HUES6 (cell line): ENCODE results near the gene RFXANK.
"Not testable (repeated sequence)": the region's sequence is repeated elsewhere in the genome, so short reads cannot be mapped to it uniquely, and the experiment has no call there.

Experiments used
- H3K27ac ChIP-seq: 2 replicates; pipeline ENCODE4 v1.7.0; 2013; ENCODE audit warnings: low read depth, mild to moderate bottlenecking, low read length, inconsistent platforms
- H3K27me3 ChIP-seq: 2 replicates; pipeline ENCODE4 v1.6.1; 2013; ENCODE audit warnings: low read length; ENCODE audit not compliant: control insufficient read depth, insufficient read depth
- H3K36me3 ChIP-seq: 2 replicates; pipeline ENCODE4 v1.6.1; 2013; ENCODE audit warnings: low read length; ENCODE audit not compliant: control insufficient read depth, insufficient read depth
- H3K4me1 ChIP-seq: 2 replicates; pipeline ENCODE4 v1.6.1; 2013; ENCODE audit warnings: low read length; ENCODE audit not compliant: control insufficient read depth, insufficient read depth
- H3K4me3 ChIP-seq: 2 replicates; pipeline ENCODE4 v1.5.1; 2013; ENCODE audit warnings: low read depth, low read length
- H3K9ac ChIP-seq: one replicate; pipeline ENCODE4 v1.6.1; 2013; ENCODE audit warnings: mild to moderate bottlenecking, low read length
- H3K9me3 ChIP-seq: 2 replicates; pipeline ENCODE4 v1.6.1; 2013; ENCODE audit warnings: low read depth, low read length; ENCODE audit not compliant: control insufficient read depth, insufficient read depth

Gene RFXANK

GRCh38 chr19:19192078-19192882, at the start of gene RFXANK, which contains the start of gene BORCS8:
TSS of gene RFXANK (plus strand) at chr19:19192258. CDS start at chr19:19193947, 1,689 bp downstream.
TSS of gene BORCS8 (minus strand) at chr19:19192152. CDS start at chr19:19192117, 35 bp downstream.
- H3K9me3 ChIP-seq: no peaks in the 10 kb centered on the region
- peak within 1 kb of the TSS; percentile 91 for H3K9ac ChIP-seq
- peak within 1 kb of the TSS; percentile 92 for H3K27ac ChIP-seq
- H3K27me3 ChIP-seq: no peaks in the 10 kb centered on the region
- H3K4me1 ChIP-seq: 0 out of 2 replicates have a peak, but pooled peaks cover 3% of the 10 kb centered on the region
- H3K4me3 ChIP-seq: peak within 1 kb of the TSS; percentile 92
- peaks cover 6% of the 10 kb centered on the region for H3K36me3 ChIP-seq

- Histone ChIP-seq H3K27ac (no peak overlapping the region), H3K36me3 (no peaks in the 10 kb centered on the region), H3K4me1 (no peaks in the 10 kb centered on the region; the same call in 1 of the 2 replicates)
Observed at GRCh38 chr19:19142347-19142746, 49.7 kb upstream of the RFXANK start.

GRCh38 chr19:19145281-19145680, 46.8 kb upstream of the RFXANK start:
- no peak overlapping the region for H3K27ac ChIP-seq
- no peaks in the 10 kb centered on the region for H3K4me1 ChIP-seq
- H3K36me3 ChIP-seq: peaks cover 5% of the 10 kb centered on the region; the same call in 1 of the 2 replicates
- H3K4me3 ChIP-seq: no peak overlapping the region
- no peaks in the 10 kb centered on the region for H3K9me3 ChIP-seq
- no peaks in the 10 kb centered on the region; the same call in 1 of the 2 replicates for H3K27me3 ChIP-seq
- no peak overlapping the region for H3K9ac ChIP-seq

More at GRCh38 chr19:19142347-19142746, 49.7 kb upstream of the RFXANK start:
- Histone ChIP-seq H3K27me3 (peaks cover 4% of the 10 kb centered on the region; the same call in 1 of the 2 replicates), H3K9me3 (no peaks in the 10 kb centered on the region), H3K9ac (no peak overlapping the region), H3K4me3 (no peak overlapping the region)

- Histone ChIP-seq H3K4me3 (no peak overlapping the region), H3K27ac (no peak overlapping the region), H3K4me1 (no peaks in the 10 kb centered on the region), H3K9ac (no peak overlapping the region), H3K36me3 (peaks cover 5% of the 10 kb centered on the region; the same call in 1 of the 2 replicates), H3K9me3 (no peaks in the 10 kb centered on the region), H3K27me3 (no peaks in the 10 kb centered on the region; the same call in 1 of the 2 replicates)
Observed at GRCh38 chr19:19145684-19146608, 46.1 kb upstream of the RFXANK start.

GRCh38 chr19:19146865-19147264, 45.2 kb upstream of the RFXANK start:
- Histone ChIP-seq H3K27me3 (no peaks in the 10 kb centered on the region; the same call in 1 of the 2 replicates), H3K36me3 (peaks cover 5% of the 10 kb centered on the region; the same call in 1 of the 2 replicates), H3K9me3 (no peaks in the 10 kb centered on the region), H3K4me3 (no peak overlapping the region), H3K4me1 (no peaks in the 10 kb centered on the region), H3K9ac (no peak overlapping the region), H3K27ac (no peak overlapping the region)

GRCh38 chr19:19147344-19147743, 44.7 kb upstream of the RFXANK start:
- H3K27ac ChIP-seq: no peak overlapping the region

GRCh38 chr19:19148504-19148903, 43.6 kb upstream of the RFXANK start:
- H3K36me3 ChIP-seq, H3K27me3 ChIP-seq, H3K4me1 ChIP-seq, H3K9ac ChIP-seq, H3K9me3 ChIP-seq, H3K4me3 ChIP-seq, H3K27ac ChIP-seq: not testable (repeated sequence)

More at GRCh38 chr19:19147344-19147743, 44.7 kb upstream of the RFXANK start:
- no peak overlapping the region for H3K4me3 ChIP-seq
- H3K9me3 ChIP-seq: no peaks in the 10 kb centered on the region
- no peaks in the 10 kb centered on the region for H3K4me1 ChIP-seq
- no peaks in the 10 kb centered on the region for H3K27me3 ChIP-seq
- peaks cover 5% of the 10 kb centered on the region; the same call in 1 of the 2 replicates for H3K36me3 ChIP-seq
- no peak overlapping the region for H3K9ac ChIP-seq

GRCh38 chr19:19149435-19149834, 42.6 kb upstream of the RFXANK start:
- no peaks in the 10 kb centered on the region for H3K27me3 ChIP-seq
- no peaks in the 10 kb centered on the region for H3K4me1 ChIP-seq
- peaks cover 5% of the 10 kb centered on the region; the same call in 1 of the 2 replicates for H3K36me3 ChIP-seq
- H3K27ac ChIP-seq: no peak overlapping the region
- H3K4me3 ChIP-seq: no peak overlapping the region
- H3K9me3 ChIP-seq: no peaks in the 10 kb centered on the region
- H3K9ac ChIP-seq: no peak overlapping the region

GRCh38 chr19:19151418-19151817, 40.6 kb upstream of the RFXANK start:
- peaks cover 5% of the 10 kb centered on the region; the same call in 1 of the 2 replicates for H3K36me3 ChIP-seq
- H3K27ac ChIP-seq: no peak overlapping the region

GRCh38 chr19:19152668-19153384, 39.2 kb upstream of the RFXANK start:
- Histone ChIP-seq H3K4me3 (no peak overlapping the region), H3K9me3 (no peaks in the 10 kb centered on the region), H3K4me1 (no peaks in the 10 kb centered on the region), H3K27ac (no peak overlapping the region), H3K9ac (no peak overlapping the region), H3K36me3 (peaks cover 5% of the 10 kb centered on the region; the same call in 1 of the 2 replicates), H3K27me3 (no peaks in the 10 kb centered on the region)

More at GRCh38 chr19:19151418-19151817, 40.6 kb upstream of the RFXANK start:
- no peaks in the 10 kb centered on the region for H3K27me3 ChIP-seq
- no peaks in the 10 kb centered on the region for H3K9me3 ChIP-seq
- no peak overlapping the region for H3K4me3 ChIP-seq
- H3K9ac ChIP-seq: no peak overlapping the region
- no peaks in the 10 kb centered on the region for H3K4me1 ChIP-seq
